ENCODE results near the gene ZBTB32.

- no peak for TF ChIP-seq EZH2 (IDR thresholded peaks at IDR 0.05)
- TF ChIP-seq POLR2AphosphoS5 (IDR thresholded peaks at IDR 0.05; ENCODE audit: borderline replicate concordance, low read depth, low read length) = no peak
- no peak for TF ChIP-seq FOXP2 (optimal IDR thresholded peaks at IDR 0.05; ENCODE audit: control extremely low read depth, extremely low read length, insufficient read depth)
Observed at GRCh38 chr19:35663981-35664380, 40.4 kb upstream of the ZBTB32 start.
